Stimulated activated CD8-positive, alpha-beta memory T cell treated with anti-CD3 and anti-CD28 coated beads, Interleukin-4, amount 100 ng/mL, for 24 hours (primary cell): ENCODE data around the gene WDR43.

Source experiments
- DNase-seq: peaks from one replicate; pipeline ENCODE4 v3.0.0-alpha.2; 2020; ENCODE audit warnings: low read depth

Gene WDR43

DNA sequence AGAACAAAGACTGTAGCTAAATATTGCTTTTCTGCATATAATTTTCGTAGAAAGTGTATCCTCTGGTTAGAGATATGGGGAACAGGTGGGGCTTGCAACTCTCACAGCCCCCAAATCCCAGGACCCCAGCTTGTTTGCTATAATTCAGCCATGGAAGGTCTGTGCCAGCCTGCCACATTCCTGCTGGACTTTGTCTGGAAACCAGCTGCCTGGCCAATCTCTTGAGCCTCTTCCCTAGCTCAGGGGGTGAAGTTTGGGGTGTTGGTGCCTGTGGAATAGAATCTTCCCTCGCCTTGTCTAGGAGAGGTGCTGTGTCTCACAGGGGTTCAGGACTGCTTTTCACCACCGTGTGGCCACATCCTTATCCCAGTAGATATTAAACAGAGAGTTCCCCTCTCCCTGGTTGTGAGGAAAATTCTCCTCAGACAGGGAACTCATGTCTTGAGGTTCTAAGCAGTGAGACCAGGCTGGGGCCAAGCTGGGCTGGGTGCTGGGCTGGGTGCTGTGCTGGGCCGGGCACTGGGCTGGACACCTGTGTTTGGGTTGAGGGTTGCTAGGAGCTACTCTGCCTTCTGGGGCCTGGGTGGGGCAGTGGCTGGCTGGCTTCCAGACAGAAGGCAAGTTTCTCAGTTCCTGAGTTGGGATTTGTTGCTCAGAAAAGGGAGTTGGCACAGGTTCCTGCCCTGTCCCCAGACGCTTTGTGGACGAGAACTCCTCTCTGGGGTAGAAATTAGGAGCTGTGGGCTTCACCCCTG lies 98.9 kb downstream of the WDR43 start:
- no peak for DNase-seq

- no peak for DNase-seq
These were observed 99.6 kb downstream of the WDR43 start for GRCh38 chr2:28994074-28994473.

DNA sequence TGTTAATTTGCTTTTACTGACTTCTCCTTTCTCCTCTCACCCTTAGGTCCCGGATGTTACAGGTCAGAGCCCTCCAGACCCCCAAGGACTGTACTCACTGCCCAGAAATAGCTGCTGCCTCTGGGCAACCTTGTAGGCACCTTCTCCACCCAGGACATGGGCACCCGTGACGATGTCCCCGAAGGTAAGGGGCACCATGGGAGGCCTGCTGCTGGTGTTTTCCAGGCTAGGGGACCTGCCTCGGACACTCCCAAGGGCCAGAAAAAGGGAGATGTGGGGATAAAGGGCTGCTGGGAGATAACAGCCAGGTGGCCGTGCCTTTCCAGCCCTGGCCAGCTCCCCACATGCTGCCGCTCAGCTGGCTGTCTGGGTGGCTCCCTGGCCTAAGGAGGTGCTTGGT lies 100.2 kb downstream of the WDR43 start:
- DNase-seq = no peak

GRCh38 chr2:28995765-28996750 lies 101.6 kb downstream of the WDR43 start:
- DNase-seq = no peak

GRCh38 chr2:28997237-28997846 lies 102.9 kb downstream of the WDR43 start:
- no peak for DNase-seq
